Measurements from ENCODE around the gene ARRB1. TPM values are rescaled to one million over a fixed set of nuclear protein-coding genes. Genes with fewer than 3 reads are reported as not detected.

ARRB1 gene
- total and polyA plus RNA-seq, 10 of the 15 experiments (the other 5 are each of a cell fraction or from before 2014, with no cell fraction given) = 0.39 to 12.9 (median 1.7) TPM

GRCh38 chr11:75237050-75237449 is 114.4 kb downstream of the ARRB1 start:
- Histone ChIP-seq H3K4me2 (ENCODE audit: control insufficient read depth, insufficient read depth) (no peak overlapping the region), H4K20me1 (ENCODE audit: control insufficient read depth, insufficient read depth) (no peaks in the 10 kb centered on the region; the same call in 1 of the 2 replicates), H3K9ac (ENCODE audit: control insufficient read depth, insufficient read depth, low read length) (no peak overlapping the region), H3K4me1 (ENCODE audit: control insufficient read depth, insufficient read depth, low read length) (no peaks in the 10 kb centered on the region; the same call in 1 of the 2 replicates), H3K27me3 (replicated peaks in 1 of 2; ENCODE audit: control insufficient read depth in 2 of 2, insufficient read depth in 2 of 2, low read length in 1 of 2) (peaks cover 5 to 12% of the 10 kb centered on the region in 2 experiments), H3K9me3 (replicated peaks; ENCODE audit: control insufficient read depth, insufficient read depth, low read length) (no peaks in the 10 kb centered on the region), H3K36me3 (ENCODE audit: control insufficient read depth in 2 of 2, insufficient read depth in 2 of 2, low read length in 1 of 2) (no peaks in the 10 kb centered on the region), H2AFZ (ENCODE audit: control insufficient read depth, low read depth, low read length) (no peak overlapping the region), H3K79me2 (ENCODE audit: control insufficient read depth, insufficient read depth, low read length) (no peaks in the 10 kb centered on the region), H3K4me3 (no peak overlapping the region), H3K27ac (ENCODE audit: control insufficient read depth, insufficient read depth) (no peak overlapping the region)
- in situ Hi-C loops (cut with MboI) = no loop called here
- DNase-seq (ENCODE audit: low read depth, low spot score) (no peak), ATAC-seq (no peak), FAIRE-seq (no peak)
- ChIA-PET RAD21 (ENCODE audit: unreplicated experiment) (no interaction called here), SMC1A (ENCODE audit: uncharacterized antibody, unreplicated experiment) (interaction anchor here (1.1 kb wide), 1 partner anchor 84 kb away, joined by 4 read pairs; no protein-coding TSS in a partner anchor), POLR2A (no interaction called here), CTCF (interaction anchor here (0.7 to 2.2 kb wide), 2 partner anchors 12 to 92 kb away, joined by 3 to 13 read pairs; no protein-coding TSS in a partner anchor)
- TF ChIP-seq NR2F1 (conservative IDR thresholded peaks at IDR 0.05) (no peak), POLR2A (IDR thresholded peaks at IDR 0.05; ENCODE audit: low read depth, low read length) (no peak), ASH2L (IDR thresholded peaks at IDR 0.05; ENCODE audit: borderline replicate concordance, low read depth) (no peak), POLR2AphosphoS2 (IDR thresholded peaks at IDR 0.05; ENCODE audit: low read depth, low read length) (no peak), ZNF687 (IDR thresholded peaks at IDR 0.05) (no peak), IKZF1 (conservative IDR thresholded peaks at IDR 0.05) (no peak), MTA3 (IDR thresholded peaks at IDR 0.05; ENCODE audit: borderline replicate concordance, low read length) (no peak), STAT1 (conservative IDR thresholded peaks at IDR 0.05) (no peak), PAX8 (IDR thresholded peaks at IDR 0.05) (no peak), JUND (IDR thresholded peaks at IDR 0.05; ENCODE audit: low read depth, low read length) (no peak)
- BruUV-seq (replicated peaks) = no TSS peak
- WGBS (ENCODE audit: insufficient coverage, insufficient replicate concordance, low lambda C conversion rate, missing lambda C conversion rate) = 22% methylated on average over 8 of the region's 8 CpGs
- intact Hi-C loops (cut with micrococcal nuclease; ENCODE audit: unreplicated experiment) = no loop called here

Data from GM12878 (cell line).